ENCODE data around the gene MPZL3.

Gene MPZL3

GRCh38 chr11:118226296-118226695 is 25.9 kb downstream of the MPZL3 start:
- H3K4me3 ChIP-seq (ENCODE audit: low read depth, low read length): no peak overlapping the region
- no peak for TF ChIP-seq CTCF (IDR thresholded peaks at IDR 0.05; ENCODE audit: borderline replicate concordance, insufficient read depth, low read depth, low read length)

GRCh38 chr11:118224511-118225188 is 27.5 kb downstream of the MPZL3 start, which contains the start of gene JAML:
TSS of gene JAML (minus strand) at chr11:118225011. CDS start at chr11:118214866, 10,145 bp downstream.
- H3K4me3 ChIP-seq (ENCODE audit: low read depth, low read length): no peak within 1 kb of the TSS
- no peak for TF ChIP-seq CTCF (IDR thresholded peaks at IDR 0.05; ENCODE audit: borderline replicate concordance, insufficient read depth, low read depth, low read length)

- TF ChIP-seq CTCF (IDR thresholded peaks at IDR 0.05; ENCODE audit: borderline replicate concordance, insufficient read depth, low read depth, low read length): no peak
- no peak overlapping the region for H3K4me3 ChIP-seq (ENCODE audit: low read depth, low read length)
Measured at GRCh38 chr11:118223992-118224391, 28.2 kb downstream of the MPZL3 start.

GRCh38 chr11:118223570-118223969 is 28.6 kb downstream of the MPZL3 start:
- H3K4me3 ChIP-seq (ENCODE audit: low read depth, low read length): no peak overlapping the region
- no peak for TF ChIP-seq CTCF (IDR thresholded peaks at IDR 0.05; ENCODE audit: borderline replicate concordance, insufficient read depth, low read depth, low read length)

GRCh38 chr11:118222437-118222836 is 29.7 kb downstream of the MPZL3 start:
- no peak for TF ChIP-seq CTCF (IDR thresholded peaks at IDR 0.05; ENCODE audit: borderline replicate concordance, insufficient read depth, low read depth, low read length)
- H3K4me3 ChIP-seq (ENCODE audit: low read depth, low read length): no peak overlapping the region

- no peak for TF ChIP-seq CTCF (IDR thresholded peaks at IDR 0.05; ENCODE audit: borderline replicate concordance, insufficient read depth, low read depth, low read length)
- no peak overlapping the region for H3K4me3 ChIP-seq (ENCODE audit: low read depth, low read length)
Measured at GRCh38 chr11:118221419-118221818, 30.7 kb downstream of the MPZL3 start.

GRCh38 chr11:118219732-118220131 is 32.4 kb downstream of the MPZL3 start:
- no peak for TF ChIP-seq CTCF (IDR thresholded peaks at IDR 0.05; ENCODE audit: borderline replicate concordance, insufficient read depth, low read depth, low read length)
- H3K4me3 ChIP-seq (ENCODE audit: low read depth, low read length): no peak overlapping the region
